LNCaP clone FGC (cell line): Measurements from ENCODE around the gene ARMC5.

ENCODE experiments used
- DNase-seq: peaks from one replicate; pipeline ENCODE4 v3.0.0-alpha.2; 2011; ENCODE audit warnings: low read depth
- H3K4me3 ChIP-seq: 2 replicates; pipeline ENCODE4 v1.5.1; 2011; ENCODE audit warnings: mild to moderate bottlenecking, low read depth, low read length, control low read depth
- TF ChIP-seq, protein P1 (sequence below): IDR thresholded peaks from 2 replicates; pipeline ENCODE4 v1.5.1; 2012; ENCODE audit warnings: mild to moderate bottlenecking; ENCODE audit not compliant: control insufficient read depth, insufficient read depth; ENCODE audit errors: extremely low read depth

ARMC5 gene

DNA sequence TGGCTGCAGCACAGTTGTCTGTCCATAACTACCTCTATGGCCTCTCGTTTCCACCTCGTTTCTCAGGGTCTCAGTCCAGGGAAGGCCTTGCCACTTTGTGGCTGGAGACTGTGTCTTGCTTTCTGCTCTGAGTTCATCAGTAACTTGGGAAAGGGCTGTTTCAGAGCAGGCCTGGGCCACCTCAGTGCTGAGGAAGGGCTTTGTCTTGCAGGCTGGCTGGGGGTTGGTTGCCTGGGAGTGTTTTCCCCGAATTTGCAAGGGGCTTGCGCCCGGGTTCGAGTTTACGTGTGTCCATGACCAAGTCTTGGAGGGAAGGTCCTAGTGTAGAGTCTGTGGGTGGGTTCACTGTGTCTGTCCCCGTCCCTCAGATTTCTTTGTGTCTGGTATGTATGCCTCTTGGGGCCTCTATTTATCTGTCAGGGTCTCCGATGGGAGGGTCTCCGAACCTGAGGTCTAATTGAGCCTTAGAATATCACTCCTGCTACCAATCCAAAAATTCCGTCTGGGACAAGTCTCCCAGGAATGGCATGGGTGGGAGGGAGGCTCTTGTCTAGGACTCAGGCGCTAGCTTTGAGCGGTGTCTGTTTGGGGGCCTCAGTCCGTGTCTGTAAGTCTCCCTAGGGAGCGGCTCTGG is 12.1 kb downstream of the ARMC5 start:
- H3K4me3 ChIP-seq = no peak overlapping the region
- TF ChIP-seq, protein P1, sequence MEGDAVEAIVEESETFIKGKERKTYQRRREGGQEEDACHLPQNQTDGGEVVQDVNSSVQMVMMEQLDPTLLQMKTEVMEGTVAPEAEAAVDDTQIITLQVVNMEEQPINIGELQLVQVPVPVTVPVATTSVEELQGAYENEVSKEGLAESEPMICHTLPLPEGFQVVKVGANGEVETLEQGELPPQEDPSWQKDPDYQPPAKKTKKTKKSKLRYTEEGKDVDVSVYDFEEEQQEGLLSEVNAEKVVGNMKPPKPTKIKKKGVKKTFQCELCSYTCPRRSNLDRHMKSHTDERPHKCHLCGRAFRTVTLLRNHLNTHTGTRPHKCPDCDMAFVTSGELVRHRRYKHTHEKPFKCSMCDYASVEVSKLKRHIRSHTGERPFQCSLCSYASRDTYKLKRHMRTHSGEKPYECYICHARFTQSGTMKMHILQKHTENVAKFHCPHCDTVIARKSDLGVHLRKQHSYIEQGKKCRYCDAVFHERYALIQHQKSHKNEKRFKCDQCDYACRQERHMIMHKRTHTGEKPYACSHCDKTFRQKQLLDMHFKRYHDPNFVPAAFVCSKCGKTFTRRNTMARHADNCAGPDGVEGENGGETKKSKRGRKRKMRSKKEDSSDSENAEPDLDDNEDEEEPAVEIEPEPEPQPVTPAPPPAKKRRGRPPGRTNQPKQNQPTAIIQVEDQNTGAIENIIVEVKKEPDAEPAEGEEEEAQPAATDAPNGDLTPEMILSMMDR = no peak
- no peak for DNase-seq

DNA sequence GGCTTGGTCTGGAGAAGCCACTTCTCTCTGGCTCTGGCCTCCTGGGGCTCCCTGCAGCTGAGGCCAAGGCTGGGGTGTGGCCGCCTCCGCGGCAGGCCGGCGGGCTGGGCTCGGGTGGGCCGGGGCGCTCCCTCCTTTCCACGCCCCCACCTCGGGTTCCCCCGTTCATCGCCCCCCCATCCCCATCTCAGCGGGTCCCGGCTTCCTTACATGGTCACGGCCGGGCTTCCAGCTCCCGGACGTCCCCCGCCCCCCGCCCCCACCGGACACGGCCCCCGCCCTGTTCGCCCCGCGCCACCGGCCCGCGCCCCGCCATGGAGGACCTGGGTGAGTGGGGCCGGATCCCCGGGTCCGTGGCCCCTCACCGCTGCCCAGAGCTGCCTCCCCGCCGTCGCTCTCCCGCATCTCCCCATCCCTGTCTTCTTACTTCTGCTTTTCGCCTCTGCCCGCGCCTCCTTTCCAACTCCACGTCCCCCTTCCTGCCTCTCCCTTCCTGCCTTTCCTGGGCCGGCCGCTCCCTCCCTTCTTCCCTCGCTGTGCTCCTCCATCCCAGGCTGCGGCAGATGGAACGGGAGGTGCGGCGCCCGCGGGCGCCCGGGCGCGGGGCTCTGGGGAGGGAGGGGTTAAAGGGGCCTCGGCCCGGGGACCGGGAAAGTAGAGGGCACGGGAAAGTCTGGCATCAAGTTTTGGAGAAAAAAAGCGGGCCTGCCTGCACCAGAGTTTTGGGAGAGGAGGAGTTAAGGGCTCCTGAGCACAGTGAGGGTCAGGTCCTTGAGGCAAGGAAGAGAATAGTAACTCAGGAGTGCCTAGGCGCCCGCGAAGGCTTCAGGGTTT is 12.8 kb downstream of the ARMC5 start, which contains the start of gene TGFB1I1:
TGFB1I1 (plus strand) TSS at position 278 of the 834 bp plus-strand sequence; CDS start at position 315, 37 bp downstream.
- H3K4me3 ChIP-seq = no peak within 1 kb of the TSS
- TF ChIP-seq, protein P1 = no peak
- DNase-seq = no peak

DNA sequence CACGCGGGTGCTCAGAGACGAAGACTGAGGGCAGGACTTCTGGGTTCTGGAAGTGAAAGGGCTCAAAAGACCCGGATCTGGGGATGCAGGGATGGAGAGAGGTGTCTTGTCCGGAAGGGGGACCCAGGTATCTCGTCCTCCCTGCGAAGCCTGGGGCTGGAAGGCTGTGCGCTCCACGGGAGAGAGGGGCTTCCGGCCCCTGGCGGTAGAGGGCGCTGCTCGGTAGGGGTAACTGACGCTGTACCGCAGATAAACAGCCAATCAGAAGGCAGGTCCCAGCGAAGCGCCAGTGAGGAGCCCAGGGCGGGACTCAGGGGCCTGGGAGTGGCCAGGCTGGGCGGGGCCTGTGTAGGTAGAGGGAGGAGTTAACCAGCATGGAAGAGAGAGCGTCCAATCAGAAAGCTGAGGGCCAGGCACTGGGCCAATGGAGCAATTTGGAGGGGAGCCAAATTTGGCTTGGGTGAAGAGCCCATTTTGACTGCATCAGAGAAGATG is 13.5 kb downstream of the ARMC5 start:
- no peak overlapping the region for H3K4me3 ChIP-seq
- no peak for DNase-seq
- TF ChIP-seq, protein P1 = peak; percentile 11; the same call in 1 of the 2 replicates

DNA sequence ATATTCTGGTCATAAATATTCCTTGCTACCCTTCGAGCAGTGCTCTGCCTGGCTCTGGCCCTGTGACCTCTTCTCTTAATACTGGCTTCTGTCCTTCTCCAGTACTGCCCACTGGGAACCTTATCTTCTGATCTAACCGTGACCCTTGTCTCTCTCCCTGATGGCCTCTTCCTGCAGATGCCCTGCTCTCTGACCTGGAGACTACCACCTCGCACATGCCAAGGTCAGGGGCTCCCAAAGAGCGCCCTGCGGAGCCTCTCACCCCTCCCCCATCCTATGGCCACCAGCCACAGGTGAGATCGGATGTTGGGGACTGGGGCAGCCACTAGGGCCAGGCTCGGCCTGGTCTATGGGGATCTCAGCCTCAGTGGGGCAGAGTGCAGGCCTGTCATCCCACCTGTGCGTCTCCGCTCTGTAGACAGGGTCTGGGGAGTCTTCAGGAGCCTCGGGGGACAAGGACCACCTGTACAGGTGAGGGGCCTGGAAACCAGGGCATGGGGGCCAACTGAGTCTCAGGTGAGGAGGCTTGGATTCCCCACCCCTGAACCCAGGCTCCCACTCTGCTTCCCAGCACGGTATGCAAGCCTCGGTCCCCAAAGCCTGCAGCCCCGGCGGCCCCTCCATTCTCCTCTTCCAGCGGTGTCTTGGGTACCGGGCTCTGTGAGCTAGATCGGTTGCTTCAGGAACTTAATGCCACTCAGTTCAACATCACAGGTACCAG is 14.1 kb downstream of the ARMC5 start:
- TF ChIP-seq, protein P1 = no peak
- no peak for DNase-seq
- H3K4me3 ChIP-seq = no peak overlapping the region

DNA sequence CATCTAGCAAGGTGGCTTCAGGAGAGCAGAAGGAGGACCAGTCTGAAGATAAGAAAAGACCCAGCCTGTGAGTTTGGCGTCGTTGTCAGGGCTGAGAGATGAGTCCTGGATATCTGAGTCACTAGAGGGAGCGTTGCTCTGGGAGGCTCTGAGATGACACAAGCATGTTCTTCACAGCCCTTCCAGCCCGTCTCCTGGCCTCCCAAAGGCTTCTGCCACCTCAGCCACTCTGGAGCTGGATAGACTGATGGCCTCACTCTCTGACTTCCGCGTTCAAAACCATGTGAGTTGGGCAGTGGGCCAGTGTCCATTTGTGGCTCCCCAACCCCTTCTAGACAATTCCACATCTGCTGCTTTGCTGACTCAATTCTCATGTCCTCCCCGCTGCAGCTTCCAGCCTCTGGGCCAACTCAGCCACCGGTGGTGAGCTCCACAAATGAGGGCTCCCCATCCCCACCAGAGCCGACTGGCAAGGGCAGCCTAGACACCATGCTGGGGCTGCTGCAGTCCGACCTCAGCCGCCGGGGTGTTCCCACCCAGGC is 14.9 kb downstream of the ARMC5 start:
- H3K4me3 ChIP-seq = no peak overlapping the region
- no peak for DNase-seq

More for the DNA sequence above, 14.9 kb downstream of the ARMC5 start:
- TF ChIP-seq, protein P1 = no peak
